Testis (tissue), 2 donors: ENCODE results near the gene SYTL1.

Source experiments
- POLR2A ChIP-seq: fragments of 450-650 bp; IDR thresholded peaks from one replicate; pipeline ENCODE4 v1.6.1; 2017; ENCODE audit warnings: antibody characterized with exemption, mild to moderate bottlenecking, moderate library complexity
- TF ChIP-seq, protein P1 (sequence below), 3 experiments: fragments of 450-650 bp in 2 of 3; fragments of 200-600 bp in 1 of 3; sonication (generic) in 1 of 3; IDR thresholded peaks; one replicate each; pipeline ENCODE4 v1.5.1; 2016 to 2019; ENCODE audit warnings: antibody characterized with exemption in 3 of 3, mild to moderate bottlenecking in 2 of 3, moderate library complexity in 1 of 3

DNA sequence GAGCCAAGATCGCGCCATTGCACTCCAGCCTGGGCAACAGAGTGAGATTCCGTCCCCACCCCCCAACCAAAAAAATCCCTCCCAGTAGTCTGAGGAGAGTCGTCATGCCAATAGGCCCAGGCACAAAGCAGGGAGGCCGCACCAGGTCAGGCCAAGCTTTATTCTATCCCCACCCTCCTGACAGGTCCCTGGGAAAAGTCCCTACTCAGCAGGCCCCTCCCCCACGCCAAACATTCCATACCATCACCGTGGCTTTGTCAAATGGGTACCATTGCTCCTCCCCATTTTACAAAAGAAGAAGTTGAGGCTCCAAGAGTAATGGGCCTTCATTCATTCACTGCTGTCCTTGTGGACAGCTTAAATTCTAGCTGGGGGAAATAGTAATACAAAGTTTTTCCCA, 55.9 kb downstream of the SYTL1 start:
- TF ChIP-seq, protein P1, sequence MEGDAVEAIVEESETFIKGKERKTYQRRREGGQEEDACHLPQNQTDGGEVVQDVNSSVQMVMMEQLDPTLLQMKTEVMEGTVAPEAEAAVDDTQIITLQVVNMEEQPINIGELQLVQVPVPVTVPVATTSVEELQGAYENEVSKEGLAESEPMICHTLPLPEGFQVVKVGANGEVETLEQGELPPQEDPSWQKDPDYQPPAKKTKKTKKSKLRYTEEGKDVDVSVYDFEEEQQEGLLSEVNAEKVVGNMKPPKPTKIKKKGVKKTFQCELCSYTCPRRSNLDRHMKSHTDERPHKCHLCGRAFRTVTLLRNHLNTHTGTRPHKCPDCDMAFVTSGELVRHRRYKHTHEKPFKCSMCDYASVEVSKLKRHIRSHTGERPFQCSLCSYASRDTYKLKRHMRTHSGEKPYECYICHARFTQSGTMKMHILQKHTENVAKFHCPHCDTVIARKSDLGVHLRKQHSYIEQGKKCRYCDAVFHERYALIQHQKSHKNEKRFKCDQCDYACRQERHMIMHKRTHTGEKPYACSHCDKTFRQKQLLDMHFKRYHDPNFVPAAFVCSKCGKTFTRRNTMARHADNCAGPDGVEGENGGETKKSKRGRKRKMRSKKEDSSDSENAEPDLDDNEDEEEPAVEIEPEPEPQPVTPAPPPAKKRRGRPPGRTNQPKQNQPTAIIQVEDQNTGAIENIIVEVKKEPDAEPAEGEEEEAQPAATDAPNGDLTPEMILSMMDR (IDR thresholded peaks at IDR 0.05): no peak
- no peak for TF ChIP-seq POLR2A
